Immature natural killer cell (primary cell): Measurements from ENCODE around the gene PHYKPL. TPM values are rescaled to one million over a fixed set of nuclear protein-coding genes. Genes with fewer than 3 reads are reported as not detected.

ENCODE experiments used
- DNase-seq, 3 donors: peaks; one replicate each; pipeline ENCODE4 v3.0.0; 2022; ENCODE audit warnings: mixed read lengths in 1 of 3
- H3K27ac Mint-ChIP-seq, 6 donors: one replicate each; pipeline ENCODE4 v1.8.0; 2020; ENCODE audit warnings: mixed read lengths in 6 of 6, mild to moderate bottlenecking in 5 of 6, inconsistent platforms in 4 of 6, moderate library complexity in 3 of 6
- H3K27me3 Mint-ChIP-seq, 3 donors: one replicate each; pipeline ENCODE4 v1.8.0; 2020 to 2021; ENCODE audit warnings: low read depth in 3 of 3, mild to moderate bottlenecking in 3 of 3, mixed read lengths in 3 of 3, moderate library complexity in 3 of 3, inconsistent platforms in 1 of 3
- H3K36me3 Mint-ChIP-seq, 3 donors: one replicate each; pipeline ENCODE4 v1.8.0; 2020; ENCODE audit warnings: mixed read lengths in 3 of 3, inconsistent platforms in 2 of 3, mild to moderate bottlenecking in 2 of 3
- H3K4me1 Mint-ChIP-seq, 2 donors: one replicate each; pipeline ENCODE4 v1.8.0; 2020; ENCODE audit warnings: inconsistent platforms in 2 of 2, mild to moderate bottlenecking in 2 of 2, mixed read lengths in 2 of 2, moderate library complexity in 1 of 2
- H3K4me3 Mint-ChIP-seq, 5 donors: one replicate each; pipeline ENCODE4 v1.8.0; 2020; ENCODE audit warnings: mild to moderate bottlenecking in 5 of 5, mixed read lengths in 5 of 5, inconsistent platforms in 3 of 5, moderate library complexity in 3 of 5
- H3K9me3 Mint-ChIP-seq, 6 donors: one replicate each; pipeline ENCODE4 v1.8.0; 2020; ENCODE audit warnings: mild to moderate bottlenecking in 6 of 6, mixed read lengths in 6 of 6, inconsistent platforms in 4 of 6, moderate library complexity in 3 of 6
- polyA plus RNA-seq, 3 donors: library from polyadenylated mRNA; unstranded; fragments of 300-500 nt; fragmentation: Illumina TruSeq; gene quantifications; one replicate each; pipeline ENCODE4 v1.2.3, GENCODE V29; 2021

Gene PHYKPL
- polyA plus RNA-seq, 3 donors from 2014 or later: 28.2 to 44.1 (median 33.3) TPM

DNA sequence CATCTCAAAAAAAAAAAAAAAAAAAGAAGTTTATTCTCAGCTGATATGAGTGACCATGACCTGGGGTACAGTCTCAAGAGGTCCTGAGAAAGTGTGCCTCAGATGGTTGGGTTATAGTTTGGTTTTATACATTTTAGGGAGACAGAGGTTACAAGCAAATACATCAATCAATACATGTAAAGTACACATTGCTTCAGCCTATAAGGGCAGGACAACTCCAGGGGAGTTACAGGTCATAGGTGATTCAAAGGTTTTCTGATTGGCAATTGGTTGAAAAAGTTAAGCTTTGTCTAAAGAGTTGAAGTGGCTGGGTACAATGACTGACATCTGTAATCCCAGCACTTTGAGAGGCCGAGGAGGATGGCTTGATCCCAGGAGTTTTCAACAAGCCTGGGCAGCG lies 43.2 kb downstream of the PHYKPL start:
- peaks cover 0 to 3% (median 0%) of the 10 kb centered on the region in 3 donors for H3K36me3 Mint-ChIP-seq
- peak overlapping the region in 1 of 6 donors; percentile 16 for H3K27ac Mint-ChIP-seq
- peaks cover 20 to 23% of the 10 kb centered on the region in 2 donors for H3K4me1 Mint-ChIP-seq
- H3K4me3 Mint-ChIP-seq: no peak overlapping the region
- peaks cover 0 to 7% (median 6%) of the 10 kb centered on the region in 3 donors for H3K27me3 Mint-ChIP-seq
- no peak for DNase-seq
- H3K9me3 Mint-ChIP-seq: no peaks in the 10 kb centered on the region

DNA sequence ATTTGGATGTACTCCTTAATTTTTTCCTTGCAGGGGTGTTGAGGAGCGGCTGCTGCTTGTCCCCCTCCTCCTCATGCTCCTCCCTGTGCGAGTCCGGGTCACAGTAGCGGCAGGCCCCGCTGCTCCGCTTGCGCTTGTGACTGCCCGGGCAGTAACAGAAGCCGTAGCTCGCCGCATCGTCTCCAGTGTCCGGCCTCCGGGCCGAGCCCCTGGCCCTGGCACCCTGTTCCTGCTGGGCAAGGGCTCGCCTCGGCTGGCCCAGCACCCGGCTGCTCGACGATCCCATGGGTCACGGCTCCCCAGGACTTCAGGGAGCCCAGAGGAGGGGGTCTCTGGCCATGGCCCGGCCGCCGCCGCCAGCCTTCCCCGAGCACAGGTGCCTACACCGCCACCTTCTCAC lies 45.6 kb downstream of the PHYKPL start, which contains the start of gene GMCL2:
GMCL2 (minus strand) TSS at position 358 of the 400 bp plus-strand sequence; CDS start at position 286, 72 bp downstream.
- Mint-ChIP-seq H3K4me3 (no peak within 1 kb of the TSS), H3K27ac (no peak within 1 kb of the TSS), H3K9me3 (no peaks in the 10 kb centered on the region), H3K4me1 (no peaks in the 10 kb centered on the region), H3K27me3 (peaks cover 0 to 8% (median 4%) of the 10 kb centered on the region in 3 donors), H3K36me3 (peaks cover 0 to 3% (median 0%) of the 10 kb centered on the region in 3 donors)
- no peak for DNase-seq

DNA sequence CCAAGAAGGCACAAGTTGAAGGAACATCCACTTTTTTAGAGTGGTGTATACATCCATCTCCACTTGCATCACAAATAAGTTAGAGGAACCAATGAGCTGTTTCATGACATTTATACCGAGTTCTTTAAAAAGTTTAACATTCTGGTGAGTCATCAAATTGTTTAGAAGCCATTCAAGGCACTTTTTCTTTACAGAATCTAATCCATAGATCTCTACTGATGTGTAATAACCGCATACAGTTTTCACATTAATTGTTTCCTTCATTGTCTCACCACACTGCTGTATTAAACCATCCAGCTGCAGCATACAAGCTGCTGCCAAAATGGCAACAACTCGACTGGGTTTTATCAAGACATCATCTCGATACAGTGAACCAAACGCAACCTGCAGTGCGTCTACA lies 46.2 kb downstream of the PHYKPL start:
- Mint-ChIP-seq H3K36me3 (peaks cover 0 to 3% (median 0%) of the 10 kb centered on the region in 3 donors), H3K27ac (no peak overlapping the region)

DNA sequence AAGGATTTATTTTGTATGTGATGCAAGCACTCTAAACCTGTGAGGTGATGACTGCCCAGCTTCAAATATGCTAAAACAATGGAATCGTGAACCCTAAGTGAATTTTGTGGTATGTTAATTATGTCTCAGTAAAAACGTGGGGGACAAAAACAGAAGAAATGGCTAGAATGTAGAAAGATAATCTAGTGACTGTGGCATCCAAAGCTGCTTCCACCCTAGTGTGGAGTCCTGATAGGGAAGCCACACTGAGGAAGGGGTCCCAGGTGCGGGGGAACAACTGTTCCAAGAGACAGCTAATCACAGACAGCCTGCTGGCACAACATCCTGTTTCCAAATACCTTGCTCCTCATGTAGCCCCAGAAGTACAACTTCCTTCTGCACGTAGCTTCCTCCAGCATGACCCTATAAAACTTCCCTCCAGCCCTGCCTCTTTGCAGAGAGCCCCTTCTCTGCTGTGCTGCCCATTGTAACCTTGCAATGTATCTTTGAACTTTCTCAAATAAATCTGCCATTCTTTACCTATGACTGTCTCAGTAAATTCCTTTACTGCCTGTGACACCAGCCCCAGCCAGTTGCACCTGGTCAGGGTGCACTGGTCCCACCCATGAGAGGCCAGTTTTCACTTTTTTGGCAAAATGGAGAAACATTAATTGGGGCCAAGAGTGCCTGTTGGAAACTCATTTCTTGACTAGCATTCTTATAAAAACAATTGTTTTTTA lies 50.3 kb downstream of the PHYKPL start:
- Mint-ChIP-seq H3K27me3 (peaks cover 2 to 16% (median 4%) of the 10 kb centered on the region in 3 donors), H3K27ac (no peak overlapping the region), H3K4me3 (no peak overlapping the region)

More for the DNA sequence above, 46.2 kb downstream of the PHYKPL start:
- no peaks in the 10 kb centered on the region for H3K4me1 Mint-ChIP-seq
- no peak overlapping the region for H3K4me3 Mint-ChIP-seq
- no peak for DNase-seq
- no peaks in the 10 kb centered on the region for H3K9me3 Mint-ChIP-seq
- peaks cover 0 to 10% (median 4%) of the 10 kb centered on the region in 3 donors for H3K27me3 Mint-ChIP-seq

DNA sequence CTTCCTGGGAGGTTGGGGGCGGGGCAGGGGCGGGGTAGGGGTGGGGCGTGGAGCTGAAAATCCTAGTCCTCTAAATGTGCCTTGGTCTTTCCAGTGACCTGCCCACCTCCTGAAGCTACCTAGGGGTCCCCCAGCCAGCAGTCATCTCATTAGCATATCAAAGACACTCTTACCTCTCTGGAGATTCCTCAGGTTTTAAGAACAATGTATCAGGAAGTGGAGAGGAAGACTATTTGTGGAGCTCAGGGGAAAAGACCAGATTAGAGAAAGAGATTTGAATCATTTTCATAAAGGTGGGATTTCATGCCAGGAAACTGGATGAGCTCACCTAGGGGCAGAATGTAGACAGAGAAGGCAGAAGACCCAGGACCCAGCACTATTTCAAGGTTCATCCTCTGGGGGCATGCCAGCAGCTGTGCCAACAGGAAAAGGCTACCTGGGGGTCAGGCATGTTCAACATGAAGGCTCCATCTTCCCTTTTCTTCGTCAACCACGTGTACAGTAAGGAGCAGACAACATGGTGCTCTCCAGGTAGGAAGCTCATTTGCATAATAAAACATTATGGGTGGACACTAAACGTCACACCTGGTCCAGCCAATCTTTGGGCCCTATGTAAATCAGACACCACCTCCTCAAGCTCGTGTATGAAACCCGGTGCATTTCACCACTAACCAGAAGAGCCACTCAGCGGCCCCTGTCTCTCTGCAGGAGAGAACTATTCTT lies 52.3 kb downstream of the PHYKPL start:
- Mint-ChIP-seq H3K36me3 (no peaks in the 10 kb centered on the region), H3K4me1 (no peaks in the 10 kb centered on the region), H3K9me3 (no peaks in the 10 kb centered on the region), H3K27me3 (peaks cover 2 to 13% (median 5%) of the 10 kb centered on the region in 3 donors), H3K27ac (no peak overlapping the region), H3K4me3 (no peak overlapping the region)
- no peak for DNase-seq

More for the DNA sequence above, 50.3 kb downstream of the PHYKPL start:
- Mint-ChIP-seq H3K4me1 (no peaks in the 10 kb centered on the region), H3K36me3 (no peaks in the 10 kb centered on the region), H3K9me3 (no peaks in the 10 kb centered on the region)
- no peak for DNase-seq

DNA sequence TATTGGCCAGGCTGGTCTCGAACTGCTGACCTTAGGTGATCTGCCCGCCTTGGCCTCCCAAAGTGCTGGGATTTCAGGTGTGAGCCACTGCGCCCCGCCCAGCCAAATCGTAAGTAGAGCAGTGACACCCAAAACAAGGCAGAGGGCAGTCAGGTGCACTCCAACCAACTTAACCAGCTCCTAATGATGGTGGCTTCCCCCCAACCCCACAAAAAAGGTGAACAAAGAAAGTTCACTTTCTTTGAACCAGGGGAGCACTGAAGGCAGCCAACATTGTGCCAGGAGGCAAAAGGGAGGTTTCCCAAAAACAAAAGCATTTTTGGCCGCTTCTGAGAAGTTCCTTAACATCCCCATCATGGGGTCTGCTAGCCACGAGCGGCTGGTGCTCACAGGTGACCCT lies 55.0 kb downstream of the PHYKPL start:
- peaks cover 2 to 13% (median 5%) of the 10 kb centered on the region in 3 donors for H3K27me3 Mint-ChIP-seq
- no peaks in the 10 kb centered on the region for H3K9me3 Mint-ChIP-seq
- H3K4me3 Mint-ChIP-seq: no peak overlapping the region
- no peak for DNase-seq
- no peak overlapping the region for H3K27ac Mint-ChIP-seq
- H3K36me3 Mint-ChIP-seq: no peaks in the 10 kb centered on the region
- H3K4me1 Mint-ChIP-seq: no peaks in the 10 kb centered on the region

DNA sequence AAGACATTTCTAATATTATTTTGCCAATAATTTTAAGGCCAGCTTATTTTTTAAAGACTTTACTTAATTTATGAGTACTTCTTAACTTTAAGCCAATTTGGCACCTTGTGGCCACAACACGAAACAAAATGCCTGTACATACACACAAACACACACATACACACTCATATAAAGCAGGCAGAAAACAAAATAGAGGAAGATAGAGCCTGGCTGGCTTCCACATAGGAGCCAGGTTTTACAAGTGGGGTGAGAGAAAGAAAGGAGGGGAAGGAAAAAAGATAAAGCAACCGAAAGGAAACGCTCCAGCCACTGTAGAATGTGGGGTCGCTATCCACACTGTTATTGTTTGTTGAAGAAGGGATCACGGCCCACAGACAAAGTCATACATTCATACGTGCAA lies 55.8 kb downstream of the PHYKPL start:
- Mint-ChIP-seq H3K4me3 (no peak overlapping the region), H3K4me1 (no peaks in the 10 kb centered on the region), H3K9me3 (no peaks in the 10 kb centered on the region), H3K27me3 (peaks cover 2 to 10% (median 5%) of the 10 kb centered on the region in 3 donors), H3K27ac (peak overlapping the region in 1 of 6 donors; percentile 15), H3K36me3 (no peaks in the 10 kb centered on the region)
- no peak for DNase-seq

DNA sequence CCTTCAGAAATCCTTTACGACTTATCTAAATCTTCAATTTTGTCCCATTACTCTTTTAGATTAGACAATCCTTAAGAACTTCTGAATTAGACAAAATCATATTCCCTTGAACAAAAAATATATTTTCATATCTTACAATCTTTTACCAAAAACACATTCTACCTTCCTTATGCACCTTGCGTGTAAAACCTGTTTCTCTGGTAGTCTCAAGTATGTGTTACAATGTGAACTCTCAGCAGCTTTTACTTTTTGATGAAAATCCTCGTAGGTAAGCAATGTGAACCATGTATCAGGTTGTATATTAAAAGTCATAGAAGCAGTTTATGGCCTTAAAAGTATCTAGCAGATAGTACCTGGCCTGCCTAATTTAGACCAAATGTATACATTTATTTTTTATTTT lies 58.1 kb downstream of the PHYKPL start:
- Mint-ChIP-seq H3K27me3 (peaks cover 2 to 7% (median 4%) of the 10 kb centered on the region in 3 donors), H3K4me3 (no peak overlapping the region), H3K4me1 (no peaks in the 10 kb centered on the region), H3K36me3 (no peaks in the 10 kb centered on the region), H3K9me3 (no peaks in the 10 kb centered on the region), H3K27ac (no peak overlapping the region)
- no peak for DNase-seq

DNA sequence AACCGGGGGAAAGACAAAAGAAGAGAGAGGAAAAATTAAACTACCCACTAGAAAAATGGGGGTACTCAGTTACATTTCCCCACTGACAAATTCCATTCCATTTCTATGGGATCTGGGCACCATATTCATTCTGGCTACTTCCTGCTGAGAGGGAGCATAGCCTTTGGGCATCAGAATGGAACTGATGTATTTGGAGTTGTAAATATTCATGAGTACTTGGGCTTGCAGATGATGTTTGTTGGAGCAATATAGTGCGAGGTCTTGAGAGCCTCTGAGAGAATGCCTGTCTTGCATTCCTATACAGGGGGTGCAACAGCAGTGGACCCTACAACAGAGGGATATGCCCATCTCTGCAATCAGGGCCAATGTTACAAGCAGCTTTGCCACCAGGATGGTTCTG lies 62.1 kb downstream of the PHYKPL start:
- H3K27ac Mint-ChIP-seq: no peak overlapping the region
- H3K9me3 Mint-ChIP-seq: no peaks in the 10 kb centered on the region
- peaks cover 0 to 5% (median 4%) of the 10 kb centered on the region in 3 donors for H3K27me3 Mint-ChIP-seq
- H3K4me3 Mint-ChIP-seq: no peak overlapping the region
- no peak for DNase-seq
- H3K4me1 Mint-ChIP-seq: no peaks in the 10 kb centered on the region
- no peaks in the 10 kb centered on the region for H3K36me3 Mint-ChIP-seq

DNA sequence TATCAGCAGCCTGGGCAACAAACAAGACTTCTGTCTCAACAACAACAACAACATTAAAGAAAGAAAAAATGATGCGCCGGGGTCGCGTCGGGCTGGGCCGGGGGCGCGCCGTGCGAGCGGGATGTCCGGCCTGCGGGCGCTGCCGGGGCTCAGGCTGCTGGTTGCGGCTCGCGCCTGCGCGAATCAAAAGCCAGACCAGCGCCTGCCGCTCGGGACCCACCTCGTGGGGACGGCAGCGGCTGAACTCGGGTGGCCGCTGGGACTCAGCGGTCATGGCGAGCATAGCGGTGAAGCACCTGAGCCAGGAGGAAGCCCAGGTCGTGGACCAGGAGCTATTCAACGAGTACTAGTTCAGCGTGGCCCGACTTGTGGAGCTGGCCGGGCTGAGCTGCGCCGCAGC lies 67.0 kb downstream of the PHYKPL start:
- H3K27ac Mint-ChIP-seq: no peak overlapping the region
- no peaks in the 10 kb centered on the region for H3K9me3 Mint-ChIP-seq
- peaks cover 0 to 4% (median 0%) of the 10 kb centered on the region in 3 donors for H3K36me3 Mint-ChIP-seq
- H3K4me1 Mint-ChIP-seq: peaks cover 0 to 5% of the 10 kb centered on the region in 2 donors
- DNase-seq: no peak
- H3K27me3 Mint-ChIP-seq: peaks cover 5 to 12% (median 11%) of the 10 kb centered on the region in 3 donors
- H3K4me3 Mint-ChIP-seq: no peak overlapping the region

DNA sequence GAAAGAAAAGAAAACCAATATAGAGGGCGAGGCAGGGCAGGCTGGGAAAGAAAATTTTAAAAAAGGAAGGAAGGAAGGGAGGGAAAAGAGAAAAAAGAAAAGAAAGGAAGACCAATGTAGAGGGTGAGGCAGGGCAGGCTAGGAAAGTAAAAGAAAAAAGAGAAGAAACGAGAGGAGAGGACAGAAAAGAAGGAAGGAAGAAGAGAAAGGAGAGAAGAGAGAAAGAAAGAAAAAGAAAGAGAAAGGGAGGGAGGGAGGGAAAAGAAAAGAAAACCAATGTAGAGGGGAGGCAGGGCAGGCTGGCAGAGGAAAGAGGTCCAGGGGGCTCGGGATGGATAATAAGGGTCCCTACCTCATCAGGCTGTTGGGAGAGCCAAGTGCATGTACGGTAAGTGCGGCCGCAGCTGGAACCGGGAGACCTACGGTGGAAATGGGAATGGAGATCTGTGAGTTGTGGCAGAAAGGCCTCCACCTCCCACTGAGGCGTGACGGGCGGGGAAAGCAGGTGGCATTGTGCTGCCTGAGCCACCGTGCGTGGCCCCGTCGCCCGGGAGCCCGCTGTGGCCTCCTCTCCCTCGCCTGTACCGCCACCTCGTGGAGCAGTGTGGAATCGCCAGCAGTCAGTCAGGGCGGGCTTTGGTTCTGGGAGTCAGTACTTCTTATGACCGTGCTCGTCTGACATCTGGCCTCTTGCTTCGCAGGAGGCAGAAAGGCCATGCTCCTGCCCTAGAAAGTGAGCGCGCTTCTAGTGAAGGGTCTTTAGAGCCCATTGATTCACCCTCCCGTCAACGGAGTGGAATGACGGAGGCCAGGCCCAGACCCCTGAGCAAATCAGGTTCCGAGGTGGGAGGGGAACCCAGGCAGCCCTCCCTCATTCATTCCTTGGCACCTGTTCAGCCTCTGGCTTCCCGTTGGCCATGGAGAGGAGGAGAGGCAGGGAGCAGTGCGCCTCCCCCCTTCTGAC lies 68.5 kb downstream of the PHYKPL start:
- Mint-ChIP-seq H3K27ac (peak overlapping the region in 2 of 6 donors; percentile 57 to 79), H3K9me3 (no peaks in the 10 kb centered on the region), H3K4me1 (peaks cover 0 to 5% of the 10 kb centered on the region in 2 donors), H3K27me3 (peaks cover 5 to 12% (median 11%) of the 10 kb centered on the region in 3 donors), H3K36me3 (peaks cover 0 to 4% (median 0%) of the 10 kb centered on the region in 3 donors), H3K4me3 (no peak overlapping the region)
- peak; percentile 82 to 85 (median 83) for DNase-seq

DNA sequence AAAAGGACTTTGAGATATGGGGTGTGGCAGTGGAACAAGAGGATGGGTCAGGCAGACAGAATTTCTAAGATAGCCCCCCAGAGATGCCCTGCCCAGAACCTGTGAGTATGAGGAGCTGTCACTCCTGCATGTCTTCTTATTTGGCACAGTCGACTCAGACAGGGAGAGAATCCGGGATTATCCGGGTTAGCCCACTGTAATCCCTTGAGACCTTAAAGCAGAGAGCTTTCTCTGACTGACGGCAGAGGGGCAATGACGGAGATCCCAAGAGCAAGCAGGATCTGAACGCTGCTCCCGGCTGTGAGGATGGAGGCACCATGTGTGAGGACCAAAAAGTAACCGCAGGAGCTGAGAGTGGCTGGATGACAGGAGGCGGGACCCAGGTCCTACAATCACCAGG lies 70.1 kb downstream of the PHYKPL start:
- H3K4me1 Mint-ChIP-seq: peaks cover 0 to 5% of the 10 kb centered on the region in 2 donors
- H3K4me3 Mint-ChIP-seq: no peak overlapping the region
- no peak overlapping the region for H3K27ac Mint-ChIP-seq

DNA sequence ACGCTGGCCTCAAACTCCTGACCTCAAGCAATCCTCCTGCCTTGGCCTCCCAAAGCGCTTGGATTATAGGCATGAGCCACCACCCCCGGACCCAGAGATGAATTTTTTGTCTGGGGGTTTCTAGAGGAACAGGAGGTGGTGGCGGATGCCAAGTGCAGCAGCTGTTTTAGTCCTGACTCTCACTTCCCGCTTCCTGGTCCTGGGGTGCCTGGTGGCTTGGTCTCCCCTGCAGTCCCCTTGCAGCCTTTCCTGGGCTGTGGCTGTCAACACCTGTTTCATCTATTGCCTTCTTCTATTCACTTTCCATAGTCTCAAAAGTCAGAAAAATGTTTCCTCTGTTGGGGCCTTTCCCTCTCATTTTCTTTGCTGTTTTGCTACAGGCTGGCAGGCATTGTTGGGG lies 72.4 kb downstream of the PHYKPL start:
- DNase-seq: no peak
- H3K4me3 Mint-ChIP-seq: no peak overlapping the region
- peaks cover 0 to 4% (median 0%) of the 10 kb centered on the region in 3 donors for H3K36me3 Mint-ChIP-seq
- H3K27me3 Mint-ChIP-seq: peaks cover 0 to 14% (median 10%) of the 10 kb centered on the region in 3 donors
- peaks cover 0 to 5% of the 10 kb centered on the region in 2 donors for H3K4me1 Mint-ChIP-seq
- peak overlapping the region in 1 of 6 donors; percentile 31 for H3K27ac Mint-ChIP-seq
- H3K9me3 Mint-ChIP-seq: no peaks in the 10 kb centered on the region

More for the DNA sequence above, 70.1 kb downstream of the PHYKPL start:
- Mint-ChIP-seq H3K36me3 (peaks cover 0 to 4% (median 0%) of the 10 kb centered on the region in 3 donors), H3K27me3 (peaks cover 3 to 12% (median 11%) of the 10 kb centered on the region in 3 donors), H3K9me3 (no peaks in the 10 kb centered on the region)
- DNase-seq: no peak
